H1 (cell line): ENCODE data around the gene SH3YL1. TPM values are rescaled to one million over a fixed set of nuclear protein-coding genes. Genes with fewer than 3 reads are reported as not detected.

Source experiments
- ASH2L ChIP-seq: fragments of 200-600, 300-600 bp; sonication (generic); IDR thresholded peaks from one replicate; pipeline ENCODE4 v1.7.1; 2017; ENCODE audit warnings: low read length
- BRCA1 ChIP-seq: IDR thresholded peaks from 2 replicates; pipeline ENCODE4 v1.6.1; 2012; ENCODE audit warnings: low read depth, low read length, improper control_type of control experiment
- CHD7 ChIP-seq: fragments of 300-600 bp; sonication (generic); IDR thresholded peaks from 2 replicates; pipeline ENCODE4 v1.7.1; 2012; ENCODE audit warnings: low read length, moderate library complexity, mild to moderate bottlenecking, inconsistent platforms; ENCODE audit not compliant: insufficient replicate concordance
- polyA plus RNA-seq, 7 experiments: library from polyadenylated mRNA; depleted of rRNA in 3 of 7; stranded (reverse) in 5 of 7; unstranded in 2 of 7; fragments of >200 nt in 5 of 7; fragments of 200-250 nt in 2 of 7; gene quantifications; 1 replicate in 5 of 7; 2 replicates in 1 of 7; 4 replicates in 1 of 7; pipeline versions ENCODE4 v1.2.1 to v1.2.3, GENCODE V29; 2011 to 2013; ENCODE audit warnings: missing spikeins in 2 of 7, mixed read lengths in 2 of 7
- total RNA-seq: library from RNA; stranded (reverse); fragmentation: NEBNext Ultra II Directional; extraction: Animal tissue kit (Norgen Biotek cat#: 25700); gene quantifications from 2 replicates; pipeline ENCODE4 v1.2.1, GENCODE V29; 2021

Gene SH3YL1
- total and polyA plus RNA-seq, 2 of the 8 experiments (the other 6 are each of a cell fraction or from before 2014, with no cell fraction given) = 13.6 to 37.2 TPM

GRCh38 chr2:252001-252602, 11.7 kb downstream of the SH3YL1 start (continued):
- no peak for TF ChIP-seq CHD7
- TF ChIP-seq BRCA1 = no peak
- no peak for TF ChIP-seq ASH2L
